Ovary (tissue), 9 donors: Measurements from ENCODE around the gene CDKN2B-AS1. TPM values are rescaled to one million over a fixed set of nuclear protein-coding genes. Genes with fewer than 3 reads are reported as not detected.
A peak's percentile ranks its signal among the peaks of the same experiment; 100 is the strongest.

ENCODE experiments used
- DNase-seq, 5 donors: peaks; one replicate each; pipeline ENCODE4 v3.0.0-alpha.2; 2019 to 2020
- H3K27ac ChIP-seq, 2 donors: fragments of 200-600 bp; one replicate each; pipeline versions ENCODE4 v1.5.1 to v1.8.0; 2019 to 2022
- H3K27me3 ChIP-seq: fragments of 200-600 bp; one replicate; pipeline ENCODE4 v1.8.0; 2022
- H3K36me3 ChIP-seq: fragments of 200-600 bp; sonication (generic); one replicate; pipeline ENCODE4 v1.5.1; 2019
- H3K4me1 ChIP-seq: one replicate; pipeline ENCODE4 v1.8.1; 2013; ENCODE audit warnings: mild to moderate bottlenecking, moderate library complexity; ENCODE audit not compliant: insufficient read depth
- H3K4me3 ChIP-seq: fragments of 200-600 bp; sonication (generic); one replicate; pipeline ENCODE4 v1.5.1; 2017
- H3K9me3 ChIP-seq, 2 donors: fragments of 200-600 bp in 1 of 2; sonication (generic) in 1 of 2; one replicate each; pipeline versions ENCODE4 v1.5.1 to v1.8.1; 2013 to 2019; ENCODE audit warnings: mild to moderate bottlenecking in 1 of 2, moderate library complexity in 1 of 2
- EP300 ChIP-seq: sonication (generic); formaldehyde crosslinking; IDR thresholded peaks from one replicate; pipeline ENCODE4 v1.6.1; 2017; ENCODE audit warnings: antibody characterized with exemption
- POLR2A ChIP-seq: fragments of 450-650 bp; IDR thresholded peaks from one replicate; pipeline ENCODE4 v1.6.1; 2017; ENCODE audit warnings: antibody characterized with exemption, mild to moderate bottlenecking, moderate library complexity
- WGBS, 3 donors: extraction: QIAGEN DNeasy Blood & Tissue Kit in 1 of 3; methylation state at CpG; one replicate each; pipeline versions ENCODE4 v1.1.5 to v1.1.7; 2013 to 2017; 5-methylcytosine and 5-hydroxymethylcytosine counted together
- intact Hi-C, 4 donors: fragments of 100-400 bp; cut with DNase I; formaldehyde crosslinking; loops; one replicate each; pipeline versions ENCODE4 v1.11.0 to v1.15.1; 2022 to 2023
- polyA plus RNA-seq, 2 donors: library from polyadenylated mRNA; stranded (reverse); fragments of 200-250 nt in 1 of 2; fragments of 350-450 nt in 1 of 2; fragmentation: Illumina TruSeq in 1 of 2; extraction: RNeasy Lipid Tissue Mini Kit (QIAGEN cat#74804) in 1 of 2; gene quantifications; one replicate each; pipeline ENCODE4 v1.2.3, GENCODE V29; 2013 to 2014
- total RNA-seq, 7 donors: library from RNA; depleted of rRNA in 2 of 7; stranded (reverse); fragments of >200 nt in 2 of 7; fragmentation: NEBNext Ultra II Directional in 3 of 7; extraction: Animal tissue kit (Norgen Biotek cat#: 25700) in 3 of 7; gene quantifications; one replicate each; pipeline versions ENCODE4 v1.1.0 to v1.2.4, GENCODE V29; 2016 to 2023
- TF ChIP-seq, protein P1 (sequence below), 3 donors: fragments of 450-650 bp in 2 of 3; fragments of 200-600 bp in 1 of 3; IDR thresholded peaks; one replicate each; pipeline versions ENCODE4 v1.5.1 to v1.8.0; 2016 to 2022; ENCODE audit warnings: antibody characterized with exemption in 3 of 3, mild to moderate bottlenecking in 1 of 3
- donor health status: DM: no; HTN: no; CAD: no; lungs with moderate emphysema.
- donor health status: DM: no; HTN: no; CAD: no.
- donor health status: Bipolar disorder and iron deficiency.
- donor health status: DM: yes; HTN: yes; CAD: no.
- donor health status: DM: no; HTN: no; CAD: no.
- donor health status: DM: yes; HTN: yes; CAD: no.

The CDKN2B-AS1 gene
- total and polyA plus RNA-seq, 9 donors, result 0.06 to 2.1 (median 0.58) TPM; not detected in 1

DNA sequence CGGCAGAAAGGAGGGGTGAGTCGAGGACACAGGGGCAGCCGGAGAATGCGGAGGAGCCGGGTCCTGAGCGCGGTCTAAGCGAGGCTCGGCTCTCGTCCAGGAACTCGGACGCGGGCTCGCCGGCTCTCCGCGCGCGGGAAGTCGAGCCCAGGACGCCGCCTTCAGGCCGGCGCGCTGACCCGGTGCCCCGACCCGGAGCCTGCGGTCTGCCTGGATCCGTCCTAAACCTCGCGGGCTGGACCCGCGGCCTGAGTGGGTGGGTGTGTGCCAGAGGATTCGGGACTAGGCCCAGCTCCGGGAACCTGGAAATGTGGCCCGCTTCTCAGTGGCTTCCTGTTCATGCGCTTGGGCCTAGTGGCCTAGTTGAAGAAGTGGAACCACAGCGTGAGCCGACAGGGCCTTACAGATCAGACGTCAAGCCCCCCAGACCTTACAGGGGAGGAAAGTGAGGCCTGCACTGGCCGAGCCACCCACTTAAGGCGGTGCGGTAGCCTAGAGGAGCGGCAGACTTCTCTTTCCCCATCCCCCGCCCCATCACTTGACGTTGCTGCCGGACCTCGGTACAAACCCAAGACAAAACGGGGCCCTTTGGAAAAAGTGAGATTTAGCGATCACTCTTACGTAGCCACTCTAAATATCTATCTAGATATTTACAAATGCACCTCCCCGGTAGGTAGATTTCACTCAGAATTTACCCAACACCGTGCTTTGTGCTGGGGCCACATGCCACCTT lies 1.2 kb downstream of the CDKN2B-AS1 start:
- DNase-seq, result peak; percentile 26 to 63 (median 34)
- Histone ChIP-seq H3K27me3 (no peaks in the 10 kb centered on the region), H3K27ac (no peak overlapping the region), H3K4me1 (peaks cover 3% of the 10 kb centered on the region), H3K9me3 (no peaks in the 10 kb centered on the region), H3K36me3 (no peaks in the 10 kb centered on the region), H3K4me3 (peak overlapping the region; percentile 77)
- 27 to 29% (median 28%) methylated on average over 51 to 54 of the region's 54 CpGs for WGBS, 3 donors
- intact Hi-C loops, result no loop called here
- TF ChIP-seq EP300 (no peak), POLR2A (no peak)
- TF ChIP-seq, protein P1, sequence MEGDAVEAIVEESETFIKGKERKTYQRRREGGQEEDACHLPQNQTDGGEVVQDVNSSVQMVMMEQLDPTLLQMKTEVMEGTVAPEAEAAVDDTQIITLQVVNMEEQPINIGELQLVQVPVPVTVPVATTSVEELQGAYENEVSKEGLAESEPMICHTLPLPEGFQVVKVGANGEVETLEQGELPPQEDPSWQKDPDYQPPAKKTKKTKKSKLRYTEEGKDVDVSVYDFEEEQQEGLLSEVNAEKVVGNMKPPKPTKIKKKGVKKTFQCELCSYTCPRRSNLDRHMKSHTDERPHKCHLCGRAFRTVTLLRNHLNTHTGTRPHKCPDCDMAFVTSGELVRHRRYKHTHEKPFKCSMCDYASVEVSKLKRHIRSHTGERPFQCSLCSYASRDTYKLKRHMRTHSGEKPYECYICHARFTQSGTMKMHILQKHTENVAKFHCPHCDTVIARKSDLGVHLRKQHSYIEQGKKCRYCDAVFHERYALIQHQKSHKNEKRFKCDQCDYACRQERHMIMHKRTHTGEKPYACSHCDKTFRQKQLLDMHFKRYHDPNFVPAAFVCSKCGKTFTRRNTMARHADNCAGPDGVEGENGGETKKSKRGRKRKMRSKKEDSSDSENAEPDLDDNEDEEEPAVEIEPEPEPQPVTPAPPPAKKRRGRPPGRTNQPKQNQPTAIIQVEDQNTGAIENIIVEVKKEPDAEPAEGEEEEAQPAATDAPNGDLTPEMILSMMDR (IDR thresholded peaks at IDR 0.05), result no peak

DNA sequence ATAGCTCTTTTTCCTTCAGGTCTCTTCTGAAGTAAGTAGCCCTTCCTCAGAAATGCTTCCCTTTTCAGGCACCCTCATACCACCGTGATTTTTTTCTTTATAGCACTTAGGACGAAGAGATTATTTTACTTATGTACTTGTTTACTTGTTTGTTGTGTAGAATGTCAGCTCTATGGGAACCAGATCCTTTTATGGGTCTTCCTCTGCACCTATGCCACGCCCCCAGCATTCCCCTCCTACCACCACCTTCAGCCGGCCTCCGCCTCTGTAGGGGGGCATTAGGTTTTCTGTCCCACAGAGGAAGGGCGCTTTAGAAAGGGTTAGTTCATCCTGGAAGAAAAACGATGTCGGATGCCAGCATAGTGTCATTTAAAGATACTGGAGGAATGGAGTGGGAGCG lies 1.8 kb downstream of the CDKN2B-AS1 start:
- TF ChIP-seq, protein P1 (IDR thresholded peaks at IDR 0.05), result no peak
- TF ChIP-seq POLR2A (no peak), EP300 (no peak)
- Histone ChIP-seq H3K4me1 (peaks cover 3% of the 10 kb centered on the region), H3K4me3 (no peak overlapping the region), H3K27ac (no peak overlapping the region), H3K27me3 (no peaks in the 10 kb centered on the region), H3K9me3 (no peaks in the 10 kb centered on the region), H3K36me3 (no peaks in the 10 kb centered on the region)
- DNase-seq, result no peak
- intact Hi-C loops, result no loop called here
- 80 to 87% (median 86%) methylated on average over 9 of the region's 9 CpGs for WGBS, 3 donors

DNA sequence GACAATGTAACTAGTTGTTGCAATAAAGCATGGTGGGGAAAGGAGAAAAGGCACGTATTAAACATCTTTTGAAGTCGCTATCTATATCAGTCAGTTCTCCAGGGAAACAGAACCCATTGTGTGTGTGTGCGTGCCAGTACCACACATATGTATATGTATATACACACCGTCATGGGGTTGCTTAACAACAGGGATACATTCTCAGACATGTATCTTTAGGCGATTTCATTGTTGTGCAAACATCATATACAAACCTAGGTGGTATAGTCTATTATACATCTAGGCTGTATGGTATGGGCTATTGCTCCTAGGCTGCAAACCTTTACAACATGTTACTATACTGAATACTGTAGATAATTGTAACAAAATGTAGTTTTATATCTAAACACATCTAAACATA lies 2.3 kb downstream of the CDKN2B-AS1 start:
- intact Hi-C loops, result no loop called here
- peaks cover 3% of the 10 kb centered on the region for H3K4me1 ChIP-seq
- H3K4me3 ChIP-seq, result no peak overlapping the region
- no peaks in the 10 kb centered on the region for H3K36me3 ChIP-seq
- 88 to 97% (median 93%) methylated on average over 5 of the region's 5 CpGs for WGBS, 3 donors
- H3K9me3 ChIP-seq, result no peaks in the 10 kb centered on the region
- no peak overlapping the region for H3K27ac ChIP-seq
- no peak for TF ChIP-seq POLR2A
- TF ChIP-seq, protein P1 (IDR thresholded peaks at IDR 0.05), result no peak
- no peak for TF ChIP-seq EP300
- DNase-seq, result no peak
- H3K27me3 ChIP-seq, result no peaks in the 10 kb centered on the region

DNA sequence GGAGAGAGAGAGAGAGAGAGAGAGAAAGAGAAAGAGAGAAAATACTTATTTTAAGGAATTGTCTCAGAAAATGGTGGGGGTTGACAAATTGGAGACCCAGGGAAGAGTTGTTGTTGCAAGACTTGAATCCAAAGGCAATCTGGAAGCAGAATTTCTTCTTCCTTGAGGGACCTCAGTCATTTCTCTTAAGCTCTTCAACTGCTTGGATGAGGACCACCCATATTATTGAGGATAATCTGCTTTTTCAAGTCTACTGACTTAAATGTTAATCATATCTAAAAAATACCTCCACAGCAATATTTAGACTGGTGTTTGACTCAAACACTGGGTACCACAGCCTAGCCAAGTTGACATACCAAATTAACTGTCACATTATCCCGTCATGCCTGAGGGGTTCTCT lies 2.9 kb downstream of the CDKN2B-AS1 start:
- Histone ChIP-seq H3K9me3 (no peaks in the 10 kb centered on the region), H3K4me1 (peaks cover 3% of the 10 kb centered on the region), H3K27me3 (no peaks in the 10 kb centered on the region), H3K36me3 (no peaks in the 10 kb centered on the region), H3K27ac (no peak overlapping the region), H3K4me3 (no peak overlapping the region)
- TF ChIP-seq EP300 (no peak), POLR2A (no peak)
- TF ChIP-seq, protein P1 (IDR thresholded peaks at IDR 0.05), result no peak
- WGBS, 3 donors, result 84 to 97% (median 92%) methylated on average over 1 of the region's 1 CpG
- DNase-seq, result no peak
- intact Hi-C loops, result no loop called here
